ENCODE measurements around the gene PARVB.

The PARVB gene

GRCh38 chr22:44033694-44034093, 9.6 kb downstream of the PARVB start:
- no peak for DNase-seq (ENCODE audit: extremely low read depth, low read depth)
- no peak for TF ChIP-seq CTCF (IDR thresholded peaks at IDR 0.05; ENCODE audit: low read depth, low read length)

GRCh38 chr22:44037519-44038375, 13.6 kb downstream of the PARVB start:
- TF ChIP-seq CTCF (IDR thresholded peaks at IDR 0.05; ENCODE audit: low read depth, low read length) = no peak
- DNase-seq (ENCODE audit: extremely low read depth, low read depth) = peak; percentile 66

GRCh38 chr22:44039566-44040171, 15.6 kb downstream of the PARVB start:
- no peak for TF ChIP-seq CTCF (IDR thresholded peaks at IDR 0.05; ENCODE audit: low read depth, low read length)
- no peak for DNase-seq (ENCODE audit: extremely low read depth, low read depth)

- DNase-seq (ENCODE audit: extremely low read depth, low read depth) = no peak
- no peak for TF ChIP-seq CTCF (IDR thresholded peaks at IDR 0.05; ENCODE audit: low read depth, low read length)
Observed at GRCh38 chr22:44042249-44043218, 18.4 kb downstream of the PARVB start.

GRCh38 chr22:44045145-44045544, 21.0 kb downstream of the PARVB start:
- no peak for DNase-seq (ENCODE audit: extremely low read depth, low read depth)
- TF ChIP-seq CTCF (IDR thresholded peaks at IDR 0.05; ENCODE audit: low read depth, low read length) = no peak

GRCh38 chr22:44046485-44047141, 22.5 kb downstream of the PARVB start:
- no peak for TF ChIP-seq CTCF (IDR thresholded peaks at IDR 0.05; ENCODE audit: low read depth, low read length)
- DNase-seq (ENCODE audit: extremely low read depth, low read depth) = no peak
